Neural cell (in vitro differentiated cells): ENCODE measurements around the gene GAMT. TPM values are rescaled to one million over a fixed set of nuclear protein-coding genes. Genes with fewer than 3 reads are reported as not detected.

Source experiments
- H2AFZ ChIP-seq: fragments of 200-600, 300-800 bp; sonication (generic), shearing (Covaris generic); 2 replicates; pipeline ENCODE4 v1.6.0; 2014; ENCODE audit warnings: low read depth, mild to moderate bottlenecking, antibody characterized with exemption, low read length, moderate library complexity
- H3F3A ChIP-seq: fragments of 200-600 bp; shearing (Covaris generic); 2 replicates; pipeline ENCODE4 v1.6.1; 2016; ENCODE audit warnings: mild to moderate bottlenecking, moderate library complexity, mixed read lengths, antibody characterized with exemption, low read length; ENCODE audit not compliant: insufficient read depth, poor library complexity, severe bottlenecking
- H3K27ac ChIP-seq: fragments of 200-600, 300-800 bp; sonication (generic), shearing (Covaris generic); 2 replicates; pipeline ENCODE4 v1.5.1; 2014; ENCODE audit warnings: mild to moderate bottlenecking, low read length, moderate library complexity
- H3K27me3 ChIP-seq: fragments of 300-800, 200-600 bp; sonication (generic), shearing (Covaris generic); 2 replicates; pipeline ENCODE4 v1.6.0; 2014; ENCODE audit warnings: mild to moderate bottlenecking, low read depth, low read length, moderate library complexity; ENCODE audit not compliant: insufficient read depth
- H3K36me3 ChIP-seq: fragments of 300-800, 200-600 bp; sonication (generic), shearing (Covaris generic); 2 replicates; pipeline ENCODE4 v1.5.1; 2014; ENCODE audit warnings: mild to moderate bottlenecking, antibody characterized with exemption, low read length, moderate library complexity; ENCODE audit not compliant: insufficient read depth
- H3K4me2 ChIP-seq: fragments of 300-800, 200-600 bp; sonication (generic), shearing (Covaris generic); 2 replicates; pipeline ENCODE4 v1.6.0; 2014; ENCODE audit warnings: mild to moderate bottlenecking, low read length
- H3K4me3 ChIP-seq: fragments of 300-800, 200-600 bp; sonication (generic), shearing (Covaris generic); 2 replicates; pipeline ENCODE4 v1.5.1; 2014; ENCODE audit warnings: mild to moderate bottlenecking, low read length, moderate library complexity
- H3K79me2 ChIP-seq: fragments of 200-600 bp; shearing (Covaris generic); replicated peaks from 2 replicates; pipeline ENCODE4 v1.6.0; 2014; ENCODE audit warnings: mild to moderate bottlenecking, low read length, moderate library complexity; ENCODE audit not compliant: insufficient read depth
- H3K9ac ChIP-seq: fragments of 300-800, 200-600 bp; sonication (generic), shearing (Covaris generic); 2 replicates; pipeline ENCODE4 v1.6.1; 2016; ENCODE audit warnings: mild to moderate bottlenecking, low read length, mixed read lengths
- H3K9me2 ChIP-seq: fragments of 200-600 bp; shearing (Covaris generic); 2 replicates; pipeline ENCODE4 v1.6.1; 2016; ENCODE audit warnings: mild to moderate bottlenecking, low read length, mixed read lengths; ENCODE audit not compliant: insufficient read depth
- H3K9me3 ChIP-seq: fragments of 200-600, 300-800 bp; sonication (generic), shearing (Covaris generic); 2 replicates; pipeline ENCODE4 v1.6.1; 2016; ENCODE audit warnings: mild to moderate bottlenecking, mixed run types, low read length, moderate library complexity, mixed read lengths
- H4K20me1 ChIP-seq: fragments of 200-600 bp; shearing (Covaris generic); 2 replicates; pipeline ENCODE4 v1.6.1; 2016; ENCODE audit warnings: mild to moderate bottlenecking, mixed run types; ENCODE audit not compliant: insufficient read depth
- EP300 ChIP-seq: fragments of 450-650 bp; conservative IDR thresholded peaks from 2 replicates; pipeline ENCODE4 v1.6.1; 2014; ENCODE audit warnings: antibody characterized with exemption, mild to moderate bottlenecking, moderate library complexity; ENCODE audit not compliant: poor library complexity, severe bottlenecking
- EZH2 ChIP-seq: fragments of 200-600, 300-800 bp; shearing (Covaris generic), sonication (generic); IDR thresholded peaks from 2 replicates; pipeline ENCODE4 v1.6.1; 2014; ENCODE audit warnings: antibody characterized with exemption, low read length, borderline replicate concordance, mild to moderate bottlenecking; ENCODE audit not compliant: insufficient read depth, poor library complexity, severe bottlenecking
- MXI1 ChIP-seq: fragments of 450-650 bp; conservative IDR thresholded peaks from 2 replicates; pipeline ENCODE4 v1.6.1; 2014; ENCODE audit warnings: antibody characterized with exemption, mild to moderate bottlenecking; ENCODE audit not compliant: poor library complexity, severe bottlenecking
- POLR2AphosphoS5 ChIP-seq: IDR thresholded peaks from 2 replicates; pipeline ENCODE4 v1.6.1; 2012
- RAD21 ChIP-seq: fragments of 450-650 bp; conservative IDR thresholded peaks from 2 replicates; pipeline ENCODE4 v1.6.1; 2014; ENCODE audit warnings: antibody characterized with exemption, mild to moderate bottlenecking, moderate library complexity
- SMC3 ChIP-seq: fragments of 450-650 bp; conservative IDR thresholded peaks from 2 replicates; pipeline ENCODE4 v1.6.1; 2014; ENCODE audit warnings: antibody characterized with exemption, mild to moderate bottlenecking, moderate library complexity; ENCODE audit not compliant: poor library complexity
- TAF1 ChIP-seq: IDR thresholded peaks from 2 replicates; pipeline ENCODE4 v1.6.1; 2012; ENCODE audit warnings: low read depth
- polyA plus RNA-seq: library from polyadenylated mRNA; depleted of rRNA; stranded (reverse); fragments of >200 nt; gene quantifications from 2 replicates; pipeline ENCODE4 v1.2.3, GENCODE V29; 2014
- TF ChIP-seq, protein P1 (sequence below): IDR thresholded peaks from 2 replicates; pipeline ENCODE4 v1.6.1; 2012; ENCODE audit warnings: borderline replicate concordance
- TF ChIP-seq, protein P2 (sequence below): fragments of 450-650 bp; IDR thresholded peaks from 2 replicates; pipeline ENCODE4 v1.5.1; 2014; ENCODE audit warnings: antibody characterized with exemption, mild to moderate bottlenecking, moderate library complexity; ENCODE audit not compliant: poor library complexity, severe bottlenecking

GAMT gene
- polyA plus RNA-seq, 1 donor from 2014 or later, result 32.5 TPM

DNA sequence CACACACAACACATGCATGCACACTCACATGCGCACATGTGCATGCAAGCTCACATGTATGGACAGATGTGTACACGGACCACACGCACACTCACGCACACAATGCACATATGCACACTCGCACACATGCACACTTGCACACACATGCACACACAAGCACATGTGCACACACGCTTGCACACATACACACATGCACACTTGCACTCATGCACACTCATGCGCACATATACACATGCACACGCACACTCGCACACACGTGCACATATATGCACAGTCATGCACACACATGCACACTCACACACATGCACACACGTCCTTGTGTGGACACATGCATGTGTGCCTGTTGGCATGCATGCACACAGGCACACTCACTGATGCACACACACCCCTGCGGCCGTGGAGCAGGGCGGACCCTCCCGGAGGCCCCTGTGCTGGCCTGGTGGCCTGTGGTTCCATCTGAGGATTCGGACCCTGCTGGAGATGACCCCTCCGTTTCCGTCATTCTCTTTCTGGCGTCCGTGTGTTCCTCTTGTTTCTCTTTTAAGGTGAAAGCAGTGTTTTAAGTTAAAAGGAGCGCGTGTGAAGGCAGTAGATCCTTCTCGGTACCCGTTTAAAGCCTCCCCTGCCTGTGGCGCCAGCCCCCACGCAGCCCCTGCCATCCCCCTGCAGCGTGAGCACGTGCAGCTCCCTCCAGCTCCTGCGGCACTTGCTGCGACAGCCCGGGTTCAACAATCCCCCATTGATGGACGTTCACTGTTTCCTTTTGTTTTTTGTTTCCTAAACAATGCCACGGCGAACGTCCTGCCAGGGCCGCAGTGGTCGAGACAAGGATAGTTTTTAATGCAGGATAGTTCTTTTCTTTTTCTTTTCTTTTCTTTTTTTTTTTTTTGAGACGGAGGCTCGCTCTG lies 12.1 kb downstream of the GAMT start:
- H3K79me2 ChIP-seq, result peaks cover 8% of the 10 kb centered on the region
- no peak overlapping the region for H2AFZ ChIP-seq
- H3K36me3 ChIP-seq, result no peaks in the 10 kb centered on the region
- H3K27me3 ChIP-seq, result no peaks in the 10 kb centered on the region
- no peak overlapping the region for H3K4me3 ChIP-seq
- H4K20me1 ChIP-seq, result no peaks in the 10 kb centered on the region
- TF ChIP-seq TAF1 (no peak), MXI1 (no peak), POLR2AphosphoS5 (no peak), EP300 (no peak), SMC3 (no peak), EZH2 (no peak), RAD21 (no peak)
- TF ChIP-seq, protein P1, sequence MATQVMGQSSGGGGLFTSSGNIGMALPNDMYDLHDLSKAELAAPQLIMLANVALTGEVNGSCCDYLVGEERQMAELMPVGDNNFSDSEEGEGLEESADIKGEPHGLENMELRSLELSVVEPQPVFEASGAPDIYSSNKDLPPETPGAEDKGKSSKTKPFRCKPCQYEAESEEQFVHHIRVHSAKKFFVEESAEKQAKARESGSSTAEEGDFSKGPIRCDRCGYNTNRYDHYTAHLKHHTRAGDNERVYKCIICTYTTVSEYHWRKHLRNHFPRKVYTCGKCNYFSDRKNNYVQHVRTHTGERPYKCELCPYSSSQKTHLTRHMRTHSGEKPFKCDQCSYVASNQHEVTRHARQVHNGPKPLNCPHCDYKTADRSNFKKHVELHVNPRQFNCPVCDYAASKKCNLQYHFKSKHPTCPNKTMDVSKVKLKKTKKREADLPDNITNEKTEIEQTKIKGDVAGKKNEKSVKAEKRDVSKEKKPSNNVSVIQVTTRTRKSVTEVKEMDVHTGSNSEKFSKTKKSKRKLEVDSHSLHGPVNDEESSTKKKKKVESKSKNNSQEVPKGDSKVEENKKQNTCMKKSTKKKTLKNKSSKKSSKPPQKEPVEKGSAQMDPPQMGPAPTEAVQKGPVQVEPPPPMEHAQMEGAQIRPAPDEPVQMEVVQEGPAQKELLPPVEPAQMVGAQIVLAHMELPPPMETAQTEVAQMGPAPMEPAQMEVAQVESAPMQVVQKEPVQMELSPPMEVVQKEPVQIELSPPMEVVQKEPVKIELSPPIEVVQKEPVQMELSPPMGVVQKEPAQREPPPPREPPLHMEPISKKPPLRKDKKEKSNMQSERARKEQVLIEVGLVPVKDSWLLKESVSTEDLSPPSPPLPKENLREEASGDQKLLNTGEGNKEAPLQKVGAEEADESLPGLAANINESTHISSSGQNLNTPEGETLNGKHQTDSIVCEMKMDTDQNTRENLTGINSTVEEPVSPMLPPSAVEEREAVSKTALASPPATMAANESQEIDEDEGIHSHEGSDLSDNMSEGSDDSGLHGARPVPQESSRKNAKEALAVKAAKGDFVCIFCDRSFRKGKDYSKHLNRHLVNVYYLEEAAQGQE, result no peak
- TF ChIP-seq, protein P2, sequence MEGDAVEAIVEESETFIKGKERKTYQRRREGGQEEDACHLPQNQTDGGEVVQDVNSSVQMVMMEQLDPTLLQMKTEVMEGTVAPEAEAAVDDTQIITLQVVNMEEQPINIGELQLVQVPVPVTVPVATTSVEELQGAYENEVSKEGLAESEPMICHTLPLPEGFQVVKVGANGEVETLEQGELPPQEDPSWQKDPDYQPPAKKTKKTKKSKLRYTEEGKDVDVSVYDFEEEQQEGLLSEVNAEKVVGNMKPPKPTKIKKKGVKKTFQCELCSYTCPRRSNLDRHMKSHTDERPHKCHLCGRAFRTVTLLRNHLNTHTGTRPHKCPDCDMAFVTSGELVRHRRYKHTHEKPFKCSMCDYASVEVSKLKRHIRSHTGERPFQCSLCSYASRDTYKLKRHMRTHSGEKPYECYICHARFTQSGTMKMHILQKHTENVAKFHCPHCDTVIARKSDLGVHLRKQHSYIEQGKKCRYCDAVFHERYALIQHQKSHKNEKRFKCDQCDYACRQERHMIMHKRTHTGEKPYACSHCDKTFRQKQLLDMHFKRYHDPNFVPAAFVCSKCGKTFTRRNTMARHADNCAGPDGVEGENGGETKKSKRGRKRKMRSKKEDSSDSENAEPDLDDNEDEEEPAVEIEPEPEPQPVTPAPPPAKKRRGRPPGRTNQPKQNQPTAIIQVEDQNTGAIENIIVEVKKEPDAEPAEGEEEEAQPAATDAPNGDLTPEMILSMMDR, result no peak
- H3K9ac ChIP-seq, result no peak overlapping the region
- no peaks in the 10 kb centered on the region for H3K9me3 ChIP-seq
- no peaks in the 10 kb centered on the region for H3F3A ChIP-seq
- H3K9me2 ChIP-seq, result no peaks in the 10 kb centered on the region
- H3K4me2 ChIP-seq, result no peak overlapping the region
- H3K27ac ChIP-seq, result no peak overlapping the region

DNA sequence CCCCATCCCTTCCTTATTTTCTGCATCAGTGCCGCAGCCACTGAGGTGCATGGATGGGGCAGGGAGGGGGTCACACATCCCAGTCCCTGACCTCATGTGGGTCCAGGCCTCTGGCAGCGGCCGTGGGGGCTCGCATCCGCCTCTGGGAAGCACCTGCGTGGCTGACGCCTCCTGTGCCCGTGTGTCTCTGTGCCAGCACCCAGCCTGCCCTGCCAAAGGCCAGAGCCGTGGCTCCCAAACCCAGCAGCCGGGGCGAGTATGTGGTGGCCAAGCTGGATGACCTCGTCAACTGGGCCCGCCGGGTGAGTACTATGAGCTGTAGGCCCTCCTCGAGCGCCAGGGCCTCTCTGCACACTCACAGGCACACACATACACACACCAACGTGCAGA lies 12.7 kb downstream of the GAMT start:
- Histone ChIP-seq H3K9ac (no peak overlapping the region), H3K27ac (no peak overlapping the region)

More for the DNA sequence above, 12.7 kb downstream of the GAMT start:
- no peak overlapping the region for H3K4me3 ChIP-seq
- no peaks in the 10 kb centered on the region for H4K20me1 ChIP-seq
- H3K9me2 ChIP-seq, result no peaks in the 10 kb centered on the region
- peaks cover 10% of the 10 kb centered on the region for H3K79me2 ChIP-seq
- H3K36me3 ChIP-seq, result no peaks in the 10 kb centered on the region
- H3K27me3 ChIP-seq, result no peaks in the 10 kb centered on the region
- TF ChIP-seq, protein P2, result no peak
- TF ChIP-seq EP300 (no peak), SMC3 (no peak), POLR2AphosphoS5 (no peak), EZH2 (no peak), TAF1 (no peak), MXI1 (no peak), RAD21 (no peak)
- TF ChIP-seq, protein P1, result no peak
- no peak overlapping the region for H3K4me2 ChIP-seq
- no peaks in the 10 kb centered on the region for H3K9me3 ChIP-seq
- no peaks in the 10 kb centered on the region for H3F3A ChIP-seq
- no peak overlapping the region for H2AFZ ChIP-seq
